Hepatocyte (in vitro differentiated cells): ENCODE results near the gene FAM13C. TPM values are rescaled to one million over a fixed set of nuclear protein-coding genes. Genes with fewer than 3 reads are reported as not detected.
A peak's percentile ranks its signal among the peaks of the same experiment; 100 is the strongest.

ENCODE experiments used
- DNase-seq: peaks from one replicate; pipeline ENCODE4 v3.0.0-alpha.2; 2016; ENCODE audit warnings: low spot score
- H2AFZ ChIP-seq: fragments of 200-600 bp; sonication (generic); 2 replicates; pipeline ENCODE4 v1.6.0; 2016; ENCODE audit warnings: antibody characterized with exemption, mild to moderate bottlenecking
- H3K27ac ChIP-seq: fragments of 200-600 bp; sonication (generic); 2 replicates; pipeline ENCODE4 v1.5.1; 2016; ENCODE audit warnings: mild to moderate bottlenecking
- H3K27me3 ChIP-seq: fragments of 200-600 bp; sonication (generic); 2 replicates; pipeline ENCODE4 v1.6.1; 2016
- H3K36me3 ChIP-seq: fragments of 200-600 bp; sonication (generic); replicated peaks from 2 replicates; pipeline ENCODE4 v1.5.1; 2016; ENCODE audit warnings: low read depth; ENCODE audit not compliant: insufficient read depth
- H3K4me1 ChIP-seq: fragments of 200-600 bp; sonication (generic); 2 replicates; pipeline ENCODE4 v1.5.1; 2016; ENCODE audit warnings: mild to moderate bottlenecking, moderate library complexity; ENCODE audit not compliant: insufficient read depth
- H3K4me2 ChIP-seq: fragments of 200-600 bp; sonication (generic); 2 replicates; pipeline ENCODE4 v1.6.0; 2016
- H3K4me3 ChIP-seq: fragments of 200-600 bp; sonication (generic); 2 replicates; pipeline ENCODE4 v1.5.1; 2016; ENCODE audit warnings: mild to moderate bottlenecking
- H3K79me2 ChIP-seq: fragments of 200-600 bp; sonication (generic); 2 replicates; pipeline ENCODE4 v1.6.0; 2017; ENCODE audit warnings: mild to moderate bottlenecking
- H3K9me2 ChIP-seq: fragments of 200-600 bp; sonication (generic); replicated peaks from 2 replicates; pipeline ENCODE4 v1.6.0; 2017; ENCODE audit warnings: mild to moderate bottlenecking; ENCODE audit not compliant: insufficient read depth
- H3K9me3 ChIP-seq: fragments of 200-600 bp; sonication (generic); 2 replicates; pipeline ENCODE4 v1.5.1; 2016; ENCODE audit warnings: low read depth, mild to moderate bottlenecking
- H4K20me1 ChIP-seq: fragments of 200-600 bp; sonication (generic); 2 replicates; pipeline ENCODE4 v1.6.0; 2016; ENCODE audit warnings: mild to moderate bottlenecking; ENCODE audit not compliant: insufficient read depth, poor library complexity, severe bottlenecking
- CTCF ChIP-seq: fragments of 200-600 bp; sonication (generic); IDR thresholded peaks from 2 replicates; pipeline ENCODE4 v1.5.1; 2016; ENCODE audit warnings: antibody characterized with exemption, mild to moderate bottlenecking; ENCODE audit not compliant: poor library complexity
- EZH2 ChIP-seq: fragments of 200-600 bp; sonication (generic); IDR thresholded peaks from 2 replicates; pipeline ENCODE4 v1.6.1; 2016; ENCODE audit warnings: antibody characterized with exemption, mild to moderate bottlenecking, borderline replicate concordance
- EZH2phosphoT487 ChIP-seq: fragments of 200-600 bp; sonication (generic); IDR thresholded peaks from one replicate; pipeline ENCODE4 v1.6.1; 2018; ENCODE audit warnings: antibody characterized with exemption, mild to moderate bottlenecking, low read depth, moderate library complexity; ENCODE audit not compliant: unreplicated experiment, severe bottlenecking
- WGBS: methylation state at CpG from one replicate; pipeline ENCODE4 v1.1.6; 2016; ENCODE audit warnings: low lambda C conversion rate; ENCODE audit errors: missing lambda C conversion rate; 5-methylcytosine and 5-hydroxymethylcytosine counted together
- polyA plus RNA-seq: library from polyadenylated mRNA; unstranded; fragments of >200 nt; fragmentation: Nextera tagmentation; extraction: Ambion mirVana; gene quantifications from 2 replicates; pipeline ENCODE4 v1.2.1, GENCODE V29; 2016
- total RNA-seq: library from RNA; depleted of rRNA; stranded (reverse); fragments of >200 nt; gene quantifications from 2 replicates; pipeline ENCODE4 v1.2.3, GENCODE V29; 2014

FAM13C gene
- total and polyA plus RNA-seq, 2 experiments from 2014 or later: 2.2 to 3.1 TPM

DNA sequence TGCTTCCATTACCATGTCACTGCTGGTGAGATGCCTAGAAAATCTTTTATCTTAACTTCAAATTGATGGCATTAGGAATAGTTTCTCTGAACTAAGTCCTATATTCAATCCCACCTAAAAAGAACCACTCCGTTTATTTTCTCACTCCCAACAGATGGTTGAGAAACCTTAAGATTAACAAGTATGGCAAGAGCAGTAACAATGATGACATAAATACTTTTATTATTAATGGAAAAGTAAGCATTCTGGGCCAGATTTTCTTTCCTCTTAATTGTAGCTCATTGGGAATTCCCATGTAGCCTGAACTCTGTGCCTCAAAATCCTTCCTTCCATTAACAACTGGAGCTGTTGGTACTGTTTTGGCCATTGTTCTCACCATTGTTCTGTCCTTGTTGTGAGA is 21.1 kb upstream of the FAM13C start:
- H4K20me1 ChIP-seq: no peaks in the 10 kb centered on the region
- H3K27me3 ChIP-seq: no peaks in the 10 kb centered on the region
- no peak overlapping the region for H3K4me2 ChIP-seq
- WGBS: 77% methylated on average over 1 of the region's 1 CpG
- no peaks in the 10 kb centered on the region for H3K79me2 ChIP-seq
- H3K9me2 ChIP-seq: no peaks in the 10 kb centered on the region
- no peak overlapping the region for H2AFZ ChIP-seq
- no peak overlapping the region for H3K4me3 ChIP-seq
- H3K9me3 ChIP-seq: no peaks in the 10 kb centered on the region
- no peaks in the 10 kb centered on the region for H3K36me3 ChIP-seq
- H3K27ac ChIP-seq: peak overlapping the region; percentile 14
- H3K4me1 ChIP-seq: no peaks in the 10 kb centered on the region
- no peak for DNase-seq
- TF ChIP-seq EZH2 (no peak), CTCF (no peak), EZH2phosphoT487 (no peak)

- TF ChIP-seq EZH2phosphoT487 (no peak), CTCF (no peak), EZH2 (no peak)
- no peak overlapping the region for H3K4me3 ChIP-seq
- DNase-seq: no peak
- H3K9me3 ChIP-seq: no peaks in the 10 kb centered on the region
- no peaks in the 10 kb centered on the region for H3K9me2 ChIP-seq
- no peaks in the 10 kb centered on the region for H3K27me3 ChIP-seq
- H3K36me3 ChIP-seq: no peaks in the 10 kb centered on the region
- H2AFZ ChIP-seq: no peak overlapping the region
- no peak overlapping the region for H3K4me2 ChIP-seq
- no peaks in the 10 kb centered on the region for H3K4me1 ChIP-seq
- peak overlapping the region; percentile 14 for H3K27ac ChIP-seq
- 51% methylated on average over 3 of the region's 3 CpGs for WGBS
- H4K20me1 ChIP-seq: no peaks in the 10 kb centered on the region
- H3K79me2 ChIP-seq: no peaks in the 10 kb centered on the region
Measured at GRCh38 chr10:59382831-59383295, 20.5 kb upstream of the FAM13C start.

GRCh38 chr10:59381687-59382086 is 19.3 kb upstream of the FAM13C start:
- Histone ChIP-seq H3K79me2 (no peaks in the 10 kb centered on the region), H2AFZ (no peak overlapping the region), H3K27ac (no peak overlapping the region), H3K4me2 (no peak overlapping the region), H3K4me3 (no peak overlapping the region), H3K36me3 (no peaks in the 10 kb centered on the region), H3K9me2 (no peaks in the 10 kb centered on the region), H3K4me1 (no peaks in the 10 kb centered on the region), H4K20me1 (no peaks in the 10 kb centered on the region), H3K27me3 (no peaks in the 10 kb centered on the region), H3K9me3 (no peaks in the 10 kb centered on the region)
- TF ChIP-seq CTCF (no peak), EZH2 (no peak)
- DNase-seq: no peak
- WGBS: 64% methylated on average over 1 of the region's 1 CpG

DNA sequence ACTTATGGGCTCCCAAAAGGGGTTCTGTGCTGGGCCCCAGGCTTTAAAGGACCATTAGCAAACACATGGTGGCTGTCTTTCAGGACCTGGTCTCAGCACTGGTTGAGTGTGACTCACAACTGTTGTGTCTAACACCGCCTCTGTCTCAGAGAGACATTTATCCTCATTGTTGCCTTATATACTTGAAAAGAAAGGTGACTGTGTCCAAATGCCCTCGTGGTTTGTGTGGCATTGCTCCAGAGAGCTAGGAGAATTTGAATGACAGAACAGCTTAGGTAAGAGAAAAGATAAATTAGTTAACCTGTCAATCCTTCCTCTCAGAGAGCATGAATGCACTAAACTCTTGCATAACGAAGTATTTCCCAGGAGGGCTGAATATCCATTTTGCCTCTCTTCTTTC is 14.5 kb upstream of the FAM13C start:
- Histone ChIP-seq H3K9me3 (no peaks in the 10 kb centered on the region), H3K36me3 (no peaks in the 10 kb centered on the region), H3K27ac (no peak overlapping the region), H4K20me1 (no peaks in the 10 kb centered on the region), H3K9me2 (no peaks in the 10 kb centered on the region), H3K27me3 (no peaks in the 10 kb centered on the region), H2AFZ (no peak overlapping the region), H3K4me3 (no peak overlapping the region), H3K4me2 (no peak overlapping the region), H3K4me1 (no peaks in the 10 kb centered on the region), H3K79me2 (no peaks in the 10 kb centered on the region)
- DNase-seq: no peak
- WGBS: 80% methylated on average over 3 of the region's 3 CpGs
- TF ChIP-seq EZH2 (no peak), CTCF (no peak), EZH2phosphoT487 (no peak)
